Liver (tissue), 2 donors: ENCODE measurements around the gene SUCLG2.

Experiments used
- ATF3 ChIP-seq: IDR thresholded peaks from 2 replicates; pipeline ENCODE4 v1.6.1; 2016; ENCODE audit warnings: antibody characterized with exemption
- JUND ChIP-seq, 2 donors: IDR thresholded peaks; 2 replicates each; pipeline ENCODE4 v1.6.1; 2016; ENCODE audit warnings: antibody characterized with exemption in 2 of 2
- RAD21 ChIP-seq, 2 donors: IDR thresholded peaks; 2 replicates each; pipeline ENCODE4 v1.6.1; 2016; ENCODE audit warnings: antibody characterized with exemption in 2 of 2, mild to moderate bottlenecking in 2 of 2
- REST ChIP-seq: IDR thresholded peaks from 2 replicates; pipeline ENCODE4 v1.6.1; 2016; ENCODE audit warnings: antibody characterized with exemption, mild to moderate bottlenecking
- YY1 ChIP-seq: IDR thresholded peaks from 2 replicates; pipeline ENCODE4 v1.6.1; 2016; ENCODE audit warnings: antibody characterized with exemption, mild to moderate bottlenecking
- donor health status: healthy.

GRCh38 chr3:67418426-67419217 lies 235.8 kb downstream of the SUCLG2 start:
- no peak for TF ChIP-seq JUND (IDR thresholded peaks at IDR 0.05)
- no peak for TF ChIP-seq REST
- TF ChIP-seq RAD21 (IDR thresholded peaks at IDR 0.05): no peak
- no peak for TF ChIP-seq ATF3
- no peak for TF ChIP-seq YY1
